ENCODE data around the gene CRISPLD2. TPM values are rescaled to one million over a fixed set of nuclear protein-coding genes. Genes with fewer than 3 reads are reported as not detected.

CRISPLD2 gene
- total and polyA plus RNA-seq, 2 donors from 2014 or later, result 4.8 to 108 TPM

DNA sequence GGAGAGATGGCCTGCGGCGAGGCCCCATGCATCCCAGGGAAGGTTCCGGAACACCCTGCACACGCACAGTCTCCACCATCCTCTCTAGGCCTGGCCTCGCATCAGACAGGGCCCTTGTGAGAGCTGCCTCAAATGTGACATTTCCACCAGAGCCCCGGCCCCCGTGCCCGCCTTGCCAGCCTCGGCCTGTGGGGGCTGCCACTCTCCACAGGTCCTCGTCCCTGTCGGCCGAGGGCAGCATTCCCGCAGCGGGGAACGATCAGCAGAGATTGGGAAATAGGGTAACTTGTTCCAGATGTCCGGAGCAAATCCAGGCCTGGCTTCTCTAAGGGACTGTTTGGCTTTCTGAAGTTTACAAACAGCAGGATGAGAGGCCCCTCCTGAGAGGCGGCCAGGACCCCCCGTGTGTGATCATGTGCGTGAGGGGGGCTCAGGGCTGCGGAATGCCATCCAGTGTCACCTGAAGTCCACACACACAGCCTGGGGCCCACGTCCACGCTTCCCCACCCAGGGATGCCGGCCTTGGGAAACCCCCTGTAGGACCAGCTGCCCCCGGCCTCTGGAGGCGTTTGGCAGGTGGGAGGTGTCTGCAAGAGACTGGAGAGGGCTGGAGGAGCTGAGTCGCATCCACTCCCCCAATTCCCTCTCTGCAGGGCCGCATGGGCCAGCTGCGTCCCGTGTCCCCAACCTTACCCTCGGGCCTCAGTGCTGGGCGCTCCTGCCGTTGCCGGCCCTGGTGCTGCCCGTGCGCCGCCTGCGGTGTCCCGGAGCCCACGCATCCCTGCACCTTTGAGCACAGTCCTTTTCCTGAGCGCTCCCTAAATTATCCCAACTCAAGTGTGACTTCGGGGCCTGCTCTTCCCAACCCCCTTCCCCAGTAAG is 121.1 kb downstream of the CRISPLD2 start:
- no peaks in the 10 kb centered on the region for H3K4me1 ChIP-seq (ENCODE audit: control insufficient read depth in 2 of 3, insufficient read depth in 2 of 3, low read depth in 1 of 3, low read length in 3 of 3)
- H3K4me3 ChIP-seq (ENCODE audit: low read length in 3 of 3), result no peak overlapping the region
- H3K36me3 ChIP-seq (ENCODE audit: control insufficient read depth in 2 of 3, insufficient read depth in 3 of 3, low read length in 3 of 3), result no peaks in the 10 kb centered on the region
- TF ChIP-seq, protein P1, sequence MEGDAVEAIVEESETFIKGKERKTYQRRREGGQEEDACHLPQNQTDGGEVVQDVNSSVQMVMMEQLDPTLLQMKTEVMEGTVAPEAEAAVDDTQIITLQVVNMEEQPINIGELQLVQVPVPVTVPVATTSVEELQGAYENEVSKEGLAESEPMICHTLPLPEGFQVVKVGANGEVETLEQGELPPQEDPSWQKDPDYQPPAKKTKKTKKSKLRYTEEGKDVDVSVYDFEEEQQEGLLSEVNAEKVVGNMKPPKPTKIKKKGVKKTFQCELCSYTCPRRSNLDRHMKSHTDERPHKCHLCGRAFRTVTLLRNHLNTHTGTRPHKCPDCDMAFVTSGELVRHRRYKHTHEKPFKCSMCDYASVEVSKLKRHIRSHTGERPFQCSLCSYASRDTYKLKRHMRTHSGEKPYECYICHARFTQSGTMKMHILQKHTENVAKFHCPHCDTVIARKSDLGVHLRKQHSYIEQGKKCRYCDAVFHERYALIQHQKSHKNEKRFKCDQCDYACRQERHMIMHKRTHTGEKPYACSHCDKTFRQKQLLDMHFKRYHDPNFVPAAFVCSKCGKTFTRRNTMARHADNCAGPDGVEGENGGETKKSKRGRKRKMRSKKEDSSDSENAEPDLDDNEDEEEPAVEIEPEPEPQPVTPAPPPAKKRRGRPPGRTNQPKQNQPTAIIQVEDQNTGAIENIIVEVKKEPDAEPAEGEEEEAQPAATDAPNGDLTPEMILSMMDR (IDR thresholded peaks at IDR 0.05; ENCODE audit: borderline replicate concordance, extremely low read depth, insufficient read depth), result no peak
- no peaks in the 10 kb centered on the region for H3K27me3 ChIP-seq (ENCODE audit: control insufficient read depth, insufficient read depth, low read length)
- no peaks in the 10 kb centered on the region for H3K9me3 ChIP-seq (ENCODE audit: control insufficient read depth in 2 of 3, insufficient read depth in 1 of 3, low read length in 3 of 3)
- no peak overlapping the region for H3K9ac ChIP-seq (ENCODE audit: low read length in 3 of 3)
- no peak overlapping the region for H3K27ac ChIP-seq (ENCODE audit: low read depth in 2 of 2, low read length in 2 of 2)
- intact Hi-C loops (cut with DNase I), result no loop called here
- FAIRE-seq, result no peak
- no peak for DNase-seq

DNA sequence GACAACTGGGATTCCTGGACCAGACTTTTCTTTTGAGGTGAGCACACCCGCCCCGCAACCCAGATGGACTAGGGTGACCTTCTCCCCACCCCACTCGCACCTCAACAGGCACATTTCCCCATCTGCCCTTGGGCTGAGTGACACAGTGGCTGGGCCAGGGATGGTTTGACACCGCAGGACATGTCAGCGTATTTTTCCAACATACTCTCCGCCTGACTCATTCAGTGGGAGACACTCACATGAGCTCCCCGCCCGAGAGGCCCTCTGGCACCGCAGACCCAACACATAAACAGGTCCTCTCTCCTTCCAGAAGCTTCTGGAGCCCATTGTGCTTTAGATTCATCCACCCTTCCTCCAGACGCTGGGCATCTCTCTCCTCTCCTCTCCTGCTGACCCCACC is 122.1 kb downstream of the CRISPLD2 start:
- Histone ChIP-seq H3K9me3 (ENCODE audit: control insufficient read depth in 2 of 3, insufficient read depth in 1 of 3, low read length in 3 of 3) (no peaks in the 10 kb centered on the region), H3K36me3 (ENCODE audit: control insufficient read depth in 2 of 3, insufficient read depth in 3 of 3, low read length in 3 of 3) (no peaks in the 10 kb centered on the region), H3K27ac (ENCODE audit: low read depth in 2 of 2, low read length in 2 of 2) (no peak overlapping the region), H3K4me3 (ENCODE audit: low read length in 3 of 3) (no peak overlapping the region), H3K9ac (ENCODE audit: low read length in 3 of 3) (no peak overlapping the region), H3K4me1 (ENCODE audit: control insufficient read depth in 2 of 3, insufficient read depth in 2 of 3, low read depth in 1 of 3, low read length in 3 of 3) (no peaks in the 10 kb centered on the region), H3K27me3 (ENCODE audit: control insufficient read depth, insufficient read depth, low read length) (no peaks in the 10 kb centered on the region)
- intact Hi-C loops (cut with DNase I), result no loop called here
- TF ChIP-seq, protein P1 (IDR thresholded peaks at IDR 0.05; ENCODE audit: borderline replicate concordance, extremely low read depth, insufficient read depth), result no peak
- FAIRE-seq (no peak), DNase-seq (no peak)

DNA sequence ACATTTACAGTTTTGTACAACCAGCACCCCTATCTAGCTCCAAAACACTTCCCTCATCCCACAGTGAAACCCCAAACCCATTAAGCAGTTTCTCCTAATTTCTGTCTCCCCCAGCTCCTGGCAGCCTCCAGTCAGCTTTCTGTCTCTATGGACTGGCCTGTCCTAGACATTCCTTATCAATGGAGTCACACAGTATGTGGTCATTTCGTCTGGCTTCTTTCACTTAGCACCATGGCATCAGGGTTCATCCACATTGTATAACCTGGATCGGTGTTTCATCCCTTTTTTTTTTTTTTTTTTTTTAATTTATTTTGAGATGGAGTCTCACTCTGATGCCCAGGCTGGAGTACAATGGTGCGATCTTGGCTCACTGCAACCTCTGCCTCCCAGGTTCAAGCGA is 123.0 kb downstream of the CRISPLD2 start:
- H3K27ac ChIP-seq (ENCODE audit: low read depth in 2 of 2, low read length in 2 of 2), result no peak overlapping the region
- no peaks in the 10 kb centered on the region for H3K4me1 ChIP-seq (ENCODE audit: control insufficient read depth in 2 of 3, insufficient read depth in 2 of 3, low read depth in 1 of 3, low read length in 3 of 3)
- H3K36me3 ChIP-seq (ENCODE audit: control insufficient read depth in 2 of 3, insufficient read depth in 3 of 3, low read length in 3 of 3), result no peaks in the 10 kb centered on the region
- no peaks in the 10 kb centered on the region for H3K27me3 ChIP-seq (ENCODE audit: control insufficient read depth, insufficient read depth, low read length)
- DNase-seq, result no peak
- no peak for FAIRE-seq
- H3K9me3 ChIP-seq (ENCODE audit: control insufficient read depth in 2 of 3, insufficient read depth in 1 of 3, low read length in 3 of 3), result no peaks in the 10 kb centered on the region
- TF ChIP-seq, protein P1 (IDR thresholded peaks at IDR 0.05; ENCODE audit: borderline replicate concordance, extremely low read depth, insufficient read depth), result no peak
- H3K9ac ChIP-seq (ENCODE audit: low read length in 3 of 3), result no peak overlapping the region
- no peak overlapping the region for H3K4me3 ChIP-seq (ENCODE audit: low read length in 3 of 3)
- intact Hi-C loops (cut with DNase I), result no loop called here

All from kidney (tissue), 14 donors.